NCI-H1436 (cell line): Measurements from ENCODE around the gene CD3D.
A peak's percentile ranks its signal among the peaks of the same experiment; 100 is the strongest.

Source experiments
- DNase-seq: peaks from one replicate; lab custom pipeline; 2025; lab: John Stamatoyannopoulos, UW

The CD3D gene

DNA sequence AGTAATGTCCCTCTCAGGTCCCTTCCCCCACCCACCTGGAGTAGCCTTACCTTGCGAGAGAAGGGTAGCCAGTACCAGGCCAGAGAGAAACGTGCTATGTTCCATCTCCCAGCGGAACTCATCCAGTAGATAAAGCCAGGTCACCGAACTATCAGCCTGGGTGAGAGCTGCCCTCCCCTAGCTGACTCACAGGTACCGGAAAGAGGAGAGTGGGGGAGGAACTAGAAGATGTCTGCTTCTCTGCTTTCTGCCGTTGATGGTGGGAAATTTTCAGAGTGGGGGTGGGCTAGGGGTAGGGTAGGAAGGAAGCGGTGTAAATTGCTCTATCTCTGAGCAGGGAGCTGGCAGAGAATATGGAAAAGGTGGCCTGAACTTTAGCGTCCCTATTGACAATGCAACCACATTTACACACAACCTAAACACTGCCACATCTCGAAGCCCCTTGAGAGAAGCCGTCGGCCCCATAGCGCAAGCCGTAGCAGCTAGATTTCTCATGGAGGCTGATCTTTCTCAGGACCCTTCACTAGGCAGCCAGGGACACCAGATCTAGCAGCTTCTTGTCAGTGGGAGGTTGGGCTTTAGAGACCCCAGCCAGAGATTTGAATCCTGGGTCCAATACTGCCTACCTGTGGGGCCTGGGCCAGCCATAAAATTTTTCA is at the start of gene CD3D:
TSS of gene CD3D (minus strand) at position 203 of the 659 bp plus-strand sequence. CDS start at position 105, 98 bp downstream.
- no peak for DNase-seq

DNA sequence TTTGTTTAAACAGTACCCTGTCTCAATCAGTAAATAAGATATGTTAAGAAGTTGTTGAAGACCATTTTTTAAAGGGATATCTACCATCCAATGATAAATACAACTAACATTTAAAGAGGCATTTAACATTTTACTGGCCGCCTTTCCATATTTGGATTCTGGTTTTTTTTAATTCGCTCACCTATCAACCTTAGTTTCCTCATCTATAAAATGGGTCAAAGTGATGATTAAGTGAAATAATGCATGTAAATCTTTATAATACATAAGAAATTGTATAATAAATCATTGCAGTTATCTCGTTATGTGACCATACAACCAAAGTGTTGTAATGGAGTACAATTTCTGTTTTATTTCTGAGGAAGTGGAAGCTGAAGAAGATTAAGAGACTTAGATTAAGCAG is 41.2 kb upstream of the CD3D start:
- DNase-seq = no peak

DNA sequence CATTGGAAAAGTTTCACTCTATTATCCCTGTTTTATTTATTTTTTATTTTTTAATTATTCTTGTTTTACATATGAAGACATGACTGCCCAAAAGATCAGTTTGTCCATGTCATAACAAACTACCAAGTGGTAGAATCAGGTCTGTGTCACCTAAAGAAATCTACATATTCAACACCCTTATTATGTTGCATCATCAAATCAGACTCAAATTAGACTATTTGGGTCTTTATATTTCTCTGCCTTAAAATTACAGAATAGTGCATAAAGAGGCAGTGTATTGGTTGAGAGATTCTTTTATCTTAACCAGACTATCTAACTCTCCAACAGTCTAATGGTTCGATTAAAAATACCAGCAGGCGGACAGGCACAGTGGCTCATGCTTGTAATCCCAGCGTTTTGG is 40.4 kb upstream of the CD3D start:
- DNase-seq = no peak

DNA sequence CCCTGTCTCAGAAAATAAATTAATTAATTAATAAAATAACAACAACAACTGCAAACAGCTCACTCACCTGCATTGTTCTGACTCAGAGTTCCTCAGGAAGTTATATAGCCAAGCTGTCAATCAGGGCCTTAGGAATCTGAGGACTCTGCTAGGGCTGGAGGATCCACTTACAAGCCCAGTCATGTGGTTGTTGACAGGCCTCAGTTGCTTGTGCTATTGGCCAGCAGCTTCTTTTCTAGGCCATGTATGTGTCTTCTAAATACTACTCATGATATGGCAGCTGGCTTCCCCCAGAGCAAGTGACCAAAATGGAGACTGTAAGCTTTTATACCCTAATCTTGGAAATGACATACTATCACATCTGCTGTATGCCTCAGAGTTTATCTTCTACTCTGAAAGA is 38.1 kb upstream of the CD3D start:
- DNase-seq = no peak

DNA sequence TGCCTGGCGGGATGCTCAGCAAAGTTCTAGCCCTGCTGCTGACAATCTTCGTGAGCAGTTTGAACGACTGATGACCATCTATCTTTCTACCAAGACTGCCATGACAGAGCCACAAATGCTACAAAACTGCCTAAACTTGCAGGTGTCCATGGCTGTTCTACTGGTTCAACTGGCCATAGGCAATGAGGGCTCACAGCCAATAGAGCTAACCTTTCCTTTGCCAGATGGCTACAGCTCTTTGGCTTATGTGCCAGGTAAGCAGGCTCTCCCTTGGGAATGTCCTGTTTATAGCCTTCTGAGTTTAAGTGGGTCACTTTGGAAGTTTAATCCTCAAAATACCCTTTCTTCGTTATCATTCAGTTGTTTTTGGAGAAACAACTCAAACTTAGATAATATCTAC is 37.0 kb upstream of the CD3D start:
- no peak for DNase-seq

DNA sequence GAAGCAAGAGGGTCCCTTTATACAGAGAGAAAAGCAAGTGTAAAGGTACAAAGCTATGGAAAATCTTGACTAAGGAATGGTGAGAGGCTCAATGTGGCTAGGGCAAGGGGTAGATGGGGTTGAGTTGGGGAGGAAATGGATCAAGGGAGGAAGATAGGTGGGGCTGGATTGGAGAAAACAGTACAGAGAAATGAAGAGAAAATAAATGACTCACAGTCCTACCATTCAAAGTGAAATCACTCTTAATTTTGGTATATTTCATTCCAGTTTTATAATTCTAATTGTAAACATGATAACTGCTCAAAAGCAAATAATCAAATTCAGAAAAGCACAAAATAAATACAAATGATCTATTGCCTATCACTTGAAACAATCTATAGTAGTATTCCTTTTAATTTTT is 33.5 kb upstream of the CD3D start:
- no peak for DNase-seq

DNA sequence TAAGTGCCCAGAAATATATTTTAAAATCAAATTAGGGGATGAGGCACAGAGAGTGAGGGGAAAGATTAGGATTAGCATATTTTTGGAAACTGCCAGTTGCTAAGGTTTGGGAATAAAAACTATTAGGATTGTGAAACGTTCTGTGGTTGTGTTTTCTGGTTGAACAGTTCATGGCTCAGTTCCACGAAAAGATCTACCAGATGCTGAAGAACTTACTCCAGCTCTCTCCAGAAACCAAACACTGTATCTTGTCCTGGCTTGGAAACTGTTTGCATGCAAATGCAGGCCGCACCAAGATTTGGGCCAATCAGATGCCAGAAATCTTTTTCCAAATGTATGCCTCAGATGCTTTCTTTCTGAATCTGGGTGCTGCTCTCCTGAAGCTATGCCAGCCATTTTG is 32.2 kb upstream of the CD3D start:
- no peak for DNase-seq

DNA sequence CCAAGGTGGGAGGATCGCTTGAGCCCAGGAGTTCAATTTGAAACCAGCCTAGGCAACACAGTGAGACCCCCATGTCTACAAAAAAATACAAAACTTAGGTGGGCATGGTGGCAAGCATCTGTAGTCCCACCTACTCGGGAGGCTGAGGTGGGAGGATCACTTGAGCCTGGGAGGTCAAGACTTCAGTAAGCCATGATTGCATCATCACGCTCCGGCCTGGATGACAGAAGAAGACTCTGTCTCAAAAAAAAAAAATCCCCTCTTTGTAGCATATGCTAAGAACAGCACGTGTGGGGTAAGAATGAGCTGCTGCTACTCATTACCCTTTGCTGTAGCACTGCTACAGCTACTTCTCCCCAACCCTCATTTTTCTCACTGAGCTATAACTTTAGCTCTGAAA is 31.4 kb upstream of the CD3D start:
- no peak for DNase-seq

DNA sequence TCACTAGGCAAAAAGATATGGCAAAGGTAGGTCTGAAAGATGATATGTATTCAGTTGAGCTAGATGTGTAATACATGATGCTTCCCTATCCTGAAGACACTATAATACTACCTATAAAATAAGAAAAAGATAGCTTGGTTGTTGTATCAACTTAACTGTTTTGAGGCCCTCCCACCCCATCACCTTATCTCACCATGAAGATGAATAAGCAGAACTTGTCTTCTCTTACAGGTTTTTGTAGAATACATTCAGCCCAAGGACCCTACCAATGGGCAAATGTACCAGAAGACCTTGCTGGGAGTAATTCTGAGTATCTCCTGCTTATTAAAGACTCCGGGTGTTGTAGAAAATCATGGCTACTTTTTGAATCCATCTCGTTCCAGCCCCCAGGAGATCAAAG is 30.8 kb upstream of the CD3D start:
- DNase-seq = no peak

DNA sequence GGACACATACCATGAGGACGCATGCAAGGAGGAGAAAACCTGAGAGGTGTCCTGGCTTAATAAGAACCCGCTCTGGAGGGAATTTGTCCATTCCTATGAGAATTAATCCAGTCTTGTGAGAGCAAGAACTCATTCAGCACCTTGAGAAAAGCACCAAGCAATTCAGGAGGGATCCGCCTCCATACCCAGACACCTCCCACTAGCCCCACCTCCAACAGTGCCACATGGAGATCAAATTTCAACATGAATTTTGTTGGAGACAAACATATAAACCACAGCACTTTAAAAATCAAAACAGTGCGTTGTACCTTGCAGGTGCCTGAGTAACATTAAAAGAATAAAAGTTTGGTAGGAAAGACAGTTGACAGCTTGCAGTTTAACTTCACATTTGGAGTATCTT is 28.3 kb upstream of the CD3D start:
- DNase-seq = no peak

DNA sequence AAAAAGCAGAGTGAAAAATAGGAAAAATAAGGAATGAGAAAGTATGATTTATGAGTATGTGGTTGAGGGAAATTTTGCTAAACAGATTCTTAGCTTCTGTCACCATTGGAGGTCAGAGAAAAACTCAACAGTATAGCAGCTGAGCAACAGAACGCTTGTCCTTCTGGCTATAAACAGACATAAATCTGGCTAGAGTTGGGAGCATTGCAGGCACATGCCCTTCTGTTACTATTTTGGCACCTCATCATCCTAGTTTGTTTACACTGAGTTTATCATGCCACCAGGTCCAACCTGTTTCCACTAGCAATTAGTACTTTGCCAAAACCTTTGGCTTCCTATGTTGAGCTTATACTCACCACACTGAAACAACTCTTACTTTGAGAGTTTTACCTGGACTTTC is 23.8 kb upstream of the CD3D start:
- DNase-seq = no peak

DNA sequence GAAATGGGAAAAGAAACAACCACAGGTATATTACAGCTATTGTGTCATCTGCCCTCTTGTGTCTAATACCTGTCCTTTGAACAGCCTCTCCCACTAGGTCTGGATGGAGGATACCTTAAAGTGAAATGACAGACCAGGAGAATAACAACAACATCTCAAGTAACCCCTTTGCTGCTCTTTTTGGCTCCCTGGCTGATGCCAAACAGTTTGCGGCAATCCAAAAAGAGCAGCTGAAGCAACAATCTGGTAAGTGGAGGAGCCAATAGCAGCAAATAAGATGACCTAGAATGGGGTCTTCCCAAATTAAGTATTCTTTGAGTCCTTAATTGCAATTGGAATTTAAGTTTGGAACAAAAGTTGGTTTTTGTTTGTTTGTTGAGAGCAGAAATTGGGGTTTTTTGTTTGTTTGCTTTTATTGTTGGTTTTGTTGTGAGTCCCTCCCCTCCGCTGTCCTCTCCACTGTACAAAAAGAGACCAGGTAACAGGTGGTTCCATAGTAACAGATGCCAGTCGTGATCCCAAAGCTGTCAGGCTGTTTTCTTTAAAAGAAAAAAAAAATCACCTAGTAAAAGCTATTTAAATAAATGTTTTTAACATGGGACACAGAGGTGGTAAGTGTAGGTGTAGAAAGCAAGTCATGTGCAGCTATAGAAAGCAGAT is 22.6 kb upstream of the CD3D start:
- DNase-seq = no peak

DNA sequence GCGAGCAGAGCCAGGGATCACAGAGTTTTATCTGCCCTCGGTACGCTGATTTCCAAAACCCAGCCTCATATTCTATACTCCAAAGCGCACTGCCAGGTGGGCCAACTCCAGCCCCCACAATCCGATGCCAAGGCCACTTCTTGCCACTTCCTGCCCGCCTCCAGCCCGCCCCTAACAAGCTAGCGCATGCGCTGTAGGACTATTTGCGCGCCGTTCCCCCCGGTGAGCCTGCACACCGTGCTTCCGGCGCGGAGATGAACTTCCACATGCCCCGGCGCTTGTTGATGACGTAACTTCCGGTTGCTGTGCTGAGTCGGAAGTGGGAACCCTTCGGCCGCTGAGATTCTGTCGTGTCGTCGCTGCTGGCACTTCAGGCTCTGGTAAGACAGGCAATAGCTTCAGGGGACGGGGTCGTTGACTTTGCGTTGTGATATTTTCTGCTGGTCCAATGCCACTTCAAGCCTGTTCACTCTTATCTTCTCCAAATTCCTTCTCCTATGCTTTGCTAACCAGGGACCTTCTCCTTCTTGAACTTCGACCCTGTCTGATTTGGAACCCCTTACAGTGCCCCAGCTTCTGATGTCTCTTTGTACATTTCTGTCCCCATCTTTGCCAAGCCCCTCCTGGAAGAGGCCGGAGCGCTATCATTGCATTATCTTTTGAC is 16.9 kb upstream of the CD3D start, which contains the start of gene UBE4A:
TSS of gene UBE4A (plus strand) at position 306 of the 664 bp plus-strand sequence. CDS start 5,481 bp downstream, outside the sequence.
- DNase-seq = peak; percentile 95

DNA sequence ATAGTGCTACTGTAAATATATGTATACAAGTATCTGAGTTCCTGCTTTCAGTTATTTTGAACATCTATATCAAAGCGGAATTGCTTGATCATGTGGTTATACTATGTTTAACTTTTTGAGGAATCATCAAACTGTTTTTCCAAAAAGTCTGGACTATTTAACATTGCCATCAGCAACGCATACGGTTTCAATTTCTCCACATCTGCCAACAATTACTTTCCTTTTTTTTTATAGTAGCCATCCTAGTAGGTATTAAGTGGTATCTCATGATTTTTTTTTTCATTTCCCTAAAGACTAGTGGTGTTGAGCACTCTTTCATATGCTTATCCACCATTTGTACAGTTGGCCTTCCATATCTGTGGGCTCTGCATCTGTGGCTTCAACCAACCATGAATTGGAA is 15.6 kb upstream of the CD3D start:
- DNase-seq = no peak

DNA sequence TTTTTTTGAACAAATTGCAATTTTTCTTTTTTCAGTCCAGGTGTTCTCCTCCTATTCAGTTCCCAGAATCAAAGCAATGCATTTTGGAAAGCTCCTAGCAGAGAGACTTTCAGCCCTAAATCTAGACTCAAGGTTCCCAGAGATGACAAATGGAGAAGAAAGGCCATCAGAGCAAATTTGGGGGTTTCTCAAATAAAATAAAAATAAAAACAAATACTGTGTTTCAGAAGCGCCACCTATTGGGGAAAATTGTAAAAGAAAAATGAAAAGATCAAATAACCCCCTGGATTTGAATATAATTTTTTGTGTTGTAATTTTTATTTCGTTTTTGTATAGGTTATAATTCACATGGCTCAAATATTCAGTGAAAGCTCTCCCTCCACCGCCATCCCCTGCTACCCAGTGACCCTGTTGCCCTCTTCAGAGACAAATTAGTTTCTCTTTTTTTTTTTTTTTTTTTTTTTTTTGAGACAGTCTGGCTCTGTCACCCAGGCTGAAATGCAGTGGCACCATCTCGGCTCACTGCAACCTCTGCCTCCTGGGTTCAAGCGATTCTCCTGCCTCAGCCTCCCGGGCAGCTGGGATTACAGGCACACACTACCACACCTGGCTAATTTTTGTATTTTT is 10.7 kb upstream of the CD3D start:
- DNase-seq = peak; percentile 18

DNA sequence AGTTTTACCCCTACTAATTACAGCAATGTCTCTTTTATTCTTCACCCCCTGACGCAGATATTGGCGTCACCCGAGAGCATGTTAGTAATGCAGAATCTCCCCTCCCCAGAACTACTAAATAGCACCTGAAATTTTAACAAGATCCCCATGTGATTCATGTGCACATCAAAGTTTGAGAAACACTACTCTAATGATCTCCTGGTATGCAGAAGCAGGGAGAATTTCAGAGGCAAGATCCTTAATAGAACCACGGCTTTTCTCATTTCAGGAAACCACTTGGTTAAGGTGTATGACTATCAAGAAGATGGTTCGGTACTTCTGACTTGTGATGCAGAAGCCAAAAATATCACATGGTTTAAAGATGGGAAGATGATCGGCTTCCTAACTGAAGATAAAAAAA is 7.0 kb upstream of the CD3D start:
- DNase-seq = no peak

DNA sequence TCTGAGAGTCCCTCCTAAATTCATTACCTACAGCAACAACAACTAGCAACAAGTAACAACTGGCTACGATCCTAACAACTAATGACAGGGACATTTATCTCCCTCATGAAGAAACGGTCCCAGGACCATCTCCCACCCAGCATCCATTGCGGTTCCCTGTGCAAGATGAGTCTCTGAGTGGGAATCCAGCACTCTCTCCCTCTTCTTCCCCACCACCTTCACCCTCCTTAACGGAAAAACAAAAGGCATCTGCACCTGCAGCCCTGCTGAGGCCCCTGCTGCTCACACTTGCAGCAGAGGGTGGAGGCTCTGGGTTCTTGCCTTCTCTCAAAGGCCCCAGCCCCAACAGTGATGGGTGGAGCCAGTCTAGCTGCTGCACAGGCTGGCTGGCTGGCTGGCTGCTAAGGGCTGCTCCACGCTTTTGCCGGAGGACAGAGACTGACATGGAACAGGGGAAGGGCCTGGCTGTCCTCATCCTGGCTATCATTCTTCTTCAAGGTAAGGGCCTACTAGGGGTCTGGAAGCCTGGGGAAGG is 1.5 kb upstream of the CD3D start, which contains the start of gene CD3G:
TSS of gene CD3G (plus strand) at position 364 of the 535 bp plus-strand sequence. CDS start at position 444, 80 bp downstream.
- DNase-seq = no peak

DNA sequence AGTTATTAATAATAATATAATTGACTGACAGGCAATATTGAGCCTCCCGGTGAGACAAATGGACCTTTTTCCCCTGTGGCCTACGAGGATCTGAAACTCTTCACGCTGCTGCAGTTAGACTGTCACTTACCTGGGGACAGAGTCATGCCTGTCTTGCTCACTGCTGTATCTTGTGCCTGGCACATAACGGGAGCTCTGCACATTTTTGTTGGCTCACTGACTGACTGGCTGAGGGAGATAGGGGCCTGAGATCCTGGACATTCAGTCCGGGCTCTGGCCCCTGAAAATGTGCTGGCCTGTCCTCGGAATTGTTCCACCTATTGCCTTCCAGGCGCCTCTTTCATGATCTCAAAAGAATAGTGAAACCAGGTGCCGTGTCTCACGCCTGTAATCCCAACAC is 743 bp upstream of the CD3D start:
- DNase-seq = no peak

DNA sequence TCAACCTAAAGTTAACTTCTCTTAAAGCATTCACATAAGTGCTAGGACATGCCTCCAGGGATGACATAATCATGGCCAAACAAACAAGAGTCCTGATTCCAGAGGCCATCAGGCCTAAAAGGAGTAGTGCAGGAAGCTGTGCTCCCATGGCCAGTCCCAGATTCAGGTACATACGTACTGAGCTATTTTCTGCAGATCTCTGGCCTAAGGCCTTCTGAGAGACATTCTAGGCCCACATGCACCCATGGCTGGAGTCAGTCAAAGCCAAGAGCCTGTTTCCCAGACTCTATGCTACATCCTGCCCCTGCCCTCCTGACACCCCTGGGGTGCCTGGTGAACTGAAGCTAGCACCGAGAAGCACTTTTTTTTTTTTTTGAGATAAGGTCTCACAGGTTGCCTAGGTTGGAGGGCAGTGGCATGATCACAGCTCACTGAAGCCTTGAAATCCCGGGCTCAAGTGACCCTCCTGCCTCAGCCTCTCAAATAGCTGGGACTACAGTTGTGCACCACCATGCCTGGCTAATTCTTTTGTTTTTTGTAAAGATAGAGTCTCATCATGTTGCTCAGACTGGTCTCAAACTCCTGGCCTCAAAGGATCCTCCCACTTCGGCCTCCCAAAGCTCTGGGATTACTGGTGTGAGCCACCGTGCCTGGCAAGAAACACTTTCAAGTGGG is 553 bp downstream of the CD3D start:
- DNase-seq = no peak

DNA sequence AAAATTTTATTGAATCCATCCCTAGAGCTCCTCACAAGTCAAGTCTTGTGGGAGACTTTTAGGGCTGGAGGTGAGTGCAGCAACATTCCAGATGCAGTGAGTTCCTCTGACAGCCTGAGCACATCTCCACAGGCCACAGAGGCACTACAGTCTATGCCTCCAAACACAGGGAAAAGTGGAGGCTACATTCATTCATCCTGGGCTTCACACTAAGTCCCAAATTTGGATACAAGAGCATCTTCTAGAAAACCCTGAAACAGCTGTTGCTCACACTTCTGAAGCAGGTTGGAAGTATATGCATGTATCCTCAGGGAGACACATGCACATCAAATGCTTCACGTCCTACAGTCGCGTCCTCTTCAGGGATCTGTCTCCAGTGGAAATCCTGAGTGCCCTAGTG is 1.2 kb downstream of the CD3D start:
- no peak for DNase-seq

DNA sequence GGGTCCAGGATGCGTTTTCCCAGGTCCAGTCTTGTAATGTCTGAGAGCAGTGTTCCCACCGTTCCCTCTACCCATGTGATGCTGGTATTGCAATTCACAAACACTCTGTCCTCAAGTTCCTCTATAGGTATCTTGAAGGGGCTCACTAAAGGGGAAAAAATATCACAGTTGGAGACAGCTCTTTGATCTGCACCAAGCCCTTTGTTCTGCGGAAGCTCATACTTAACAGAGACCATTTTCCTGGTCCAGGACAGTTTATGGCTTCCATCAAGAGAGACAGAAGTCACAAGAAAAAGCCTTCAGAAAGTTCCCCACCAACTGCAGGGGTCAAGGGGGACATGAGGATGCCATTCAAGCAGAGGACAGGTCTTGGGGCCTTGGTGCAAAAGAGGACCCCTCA is 2.1 kb downstream of the CD3D start:
- DNase-seq = no peak
